ENCODE measurements around the gene OSBP2.
"Not testable (repeated sequence)": the region's sequence is repeated elsewhere in the genome, so short reads cannot be mapped to it uniquely, and the experiment has no call there.

OSBP2 gene

GRCh38 chr22:30763815-30764673 lies 69.4 kb downstream of the OSBP2 start:
- DNase-seq (ENCODE audit: low read depth), result no peak

DNA sequence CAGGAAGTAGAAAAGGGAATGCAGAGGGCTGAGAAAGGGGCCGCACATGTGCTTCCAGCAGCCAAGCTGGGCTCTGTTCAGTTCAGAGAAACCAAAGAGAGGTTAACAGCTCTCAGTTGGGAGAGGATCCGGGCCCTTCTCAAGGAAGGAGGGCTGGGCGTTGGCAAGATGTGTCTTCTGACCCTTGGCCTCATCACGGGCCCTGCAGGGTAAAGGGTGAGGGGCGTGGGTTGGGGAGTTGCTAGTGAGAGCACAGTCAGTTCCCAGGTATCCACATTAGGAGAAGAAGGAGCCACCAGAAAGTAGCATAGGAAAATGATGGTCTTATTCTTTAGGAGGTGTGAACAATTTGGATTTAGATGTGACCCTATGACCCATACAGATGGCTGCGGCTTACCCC lies 73.0 kb downstream of the OSBP2 start:
- no peak for DNase-seq (ENCODE audit: low read depth)

GRCh38 chr22:30770716-30771115 lies 76.0 kb downstream of the OSBP2 start:
- DNase-seq (ENCODE audit: low read depth), result no peak

- DNase-seq (ENCODE audit: low read depth), result no peak
Measured at GRCh38 chr22:30773919-30774318, 79.2 kb downstream of the OSBP2 start.

DNA sequence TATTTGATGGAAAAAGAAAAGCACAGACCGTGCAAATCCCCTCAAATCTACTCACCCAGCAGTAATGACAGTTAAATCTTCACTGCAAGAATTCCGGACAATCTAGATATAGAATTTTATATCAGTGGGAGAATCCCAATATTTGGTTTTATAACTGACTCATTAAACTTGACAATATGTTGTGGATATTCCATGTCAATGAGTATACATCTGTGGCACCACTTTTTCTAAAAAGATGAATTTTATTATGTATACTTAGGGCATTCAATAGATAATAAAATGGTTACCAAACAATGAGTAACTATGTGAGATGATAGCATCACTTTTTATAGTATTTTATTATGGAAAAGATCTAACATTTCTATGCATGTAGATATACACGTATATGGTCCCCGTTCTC lies 79.9 kb downstream of the OSBP2 start:
- DNase-seq (ENCODE audit: low read depth), result no peak

DNA sequence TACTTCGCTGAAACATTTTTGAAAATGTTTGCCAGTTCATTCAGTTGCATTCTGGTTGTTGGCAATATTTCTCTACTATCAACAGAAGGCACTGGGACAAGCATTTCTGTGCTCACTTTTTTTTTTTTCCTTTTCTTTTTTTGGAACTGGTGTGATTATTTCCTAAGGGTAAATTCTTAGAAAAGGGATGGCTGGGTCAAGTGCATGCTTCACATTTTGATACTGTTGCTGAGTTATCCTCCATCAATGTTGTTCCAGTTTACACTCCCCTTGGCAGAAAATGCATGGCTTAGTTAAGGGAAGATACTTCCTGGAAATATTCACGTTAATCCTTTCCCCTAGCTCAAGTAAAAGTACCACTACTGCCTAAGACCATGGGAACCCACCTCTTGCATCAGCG lies 81.8 kb downstream of the OSBP2 start:
- no peak for DNase-seq (ENCODE audit: low read depth)

DNA sequence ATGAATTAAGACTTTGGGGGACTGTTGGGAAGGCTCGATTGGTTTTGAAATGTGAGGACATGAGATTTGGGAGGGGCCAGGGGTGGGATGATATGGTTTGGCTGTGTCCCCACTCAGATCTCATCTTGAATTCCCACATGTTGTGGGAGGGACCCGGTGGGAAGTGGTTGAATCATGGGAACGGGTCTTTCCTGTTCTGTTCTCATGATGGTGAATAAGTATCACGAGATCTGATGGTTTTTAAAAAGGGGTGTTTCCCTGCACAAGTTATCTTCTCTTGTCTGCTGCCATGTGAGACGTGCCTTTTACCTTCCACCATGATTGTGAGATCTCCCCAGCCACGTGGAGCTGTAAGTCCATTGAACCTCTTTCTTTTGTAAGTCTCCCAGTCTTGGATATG lies 82.5 kb downstream of the OSBP2 start:
- DNase-seq (ENCODE audit: low read depth), result not testable (repeated sequence)

DNA sequence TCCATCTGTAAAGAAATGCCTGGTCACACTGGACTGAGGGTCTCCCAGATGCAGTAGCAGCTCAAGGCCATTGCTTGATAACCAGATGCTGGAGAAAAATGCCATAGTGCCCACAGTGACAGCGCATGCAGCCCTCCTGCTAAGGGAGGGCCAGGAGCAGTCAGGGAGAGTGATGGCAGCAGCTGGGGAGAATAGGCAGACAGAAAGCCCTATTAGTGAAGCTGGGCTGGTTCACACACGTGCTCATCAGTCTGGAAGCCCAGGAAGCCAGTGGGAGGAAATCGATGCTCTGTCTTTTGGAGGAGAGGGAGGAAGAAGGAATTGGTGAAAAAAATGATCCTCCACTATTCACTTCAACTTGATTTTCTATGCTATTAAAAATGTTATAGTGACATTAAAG lies 82.9 kb downstream of the OSBP2 start:
- DNase-seq (ENCODE audit: low read depth), result no peak

DNA sequence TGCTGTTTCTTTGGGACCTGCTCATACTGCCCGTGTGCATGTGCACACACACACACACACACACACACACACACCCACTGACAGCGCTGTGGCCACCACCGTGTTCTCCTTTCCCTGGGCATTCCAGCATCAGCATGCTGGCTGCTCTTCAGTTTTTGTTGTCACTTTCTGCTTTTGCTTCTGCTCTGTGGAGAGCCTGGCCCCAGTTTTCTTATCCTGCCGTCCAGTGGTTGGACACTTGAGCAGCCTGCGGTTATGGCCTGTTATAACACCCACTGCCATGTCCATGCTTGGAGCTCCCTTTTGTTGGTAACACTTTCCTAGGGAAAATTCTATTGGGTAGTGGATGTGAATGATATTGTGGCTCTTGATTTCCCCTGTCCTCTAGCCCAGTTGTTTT lies 83.6 kb downstream of the OSBP2 start:
- DNase-seq (ENCODE audit: low read depth), result no peak

DNA sequence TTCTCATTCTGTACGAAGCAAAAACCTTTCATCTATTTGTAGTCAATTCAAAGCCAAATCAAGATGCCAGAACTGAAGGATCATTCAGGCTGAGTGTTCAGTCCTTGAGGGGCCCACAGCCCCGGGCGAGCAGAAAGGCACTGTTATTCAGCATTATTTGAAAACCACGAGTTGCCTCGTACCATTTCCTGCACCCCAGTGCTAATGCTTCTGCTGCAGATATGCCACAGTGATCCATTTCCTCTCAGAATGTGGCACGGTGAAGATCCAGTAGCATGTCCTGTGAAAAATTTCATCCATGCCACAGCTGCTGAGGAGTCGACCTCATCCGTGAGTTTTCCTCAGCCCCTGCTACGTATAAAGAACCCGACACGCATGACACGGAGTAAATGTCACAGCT lies 85.4 kb downstream of the OSBP2 start:
- DNase-seq (ENCODE audit: low read depth), result no peak

DNA sequence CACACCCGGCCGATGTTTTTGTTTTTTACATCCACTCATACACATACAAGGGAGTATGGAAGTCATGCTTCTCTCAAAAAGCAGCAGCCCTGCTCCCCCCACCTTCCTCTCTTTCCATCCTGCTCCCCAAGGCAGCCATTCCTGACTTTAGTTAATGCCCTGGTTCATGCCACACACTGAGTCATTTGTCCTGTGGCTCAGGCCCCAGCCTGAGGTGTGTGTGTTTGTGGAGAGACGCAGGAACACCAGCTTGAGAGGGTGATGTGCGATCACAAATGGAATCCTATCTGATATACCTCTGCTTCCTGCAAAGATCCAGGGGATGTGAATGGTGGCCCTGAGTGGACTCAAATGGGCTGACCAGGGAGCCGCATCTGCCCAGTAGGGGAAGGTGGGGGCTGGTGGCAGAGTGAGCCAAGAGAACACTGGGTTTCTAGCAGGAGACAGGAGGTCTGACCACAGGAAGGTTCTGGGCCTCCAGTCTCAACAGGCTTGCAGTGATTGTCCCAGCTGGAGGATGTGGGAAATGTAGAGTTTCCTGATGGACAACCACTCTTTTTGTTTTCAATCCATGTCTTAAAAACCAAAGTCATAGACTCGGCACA lies 86.7 kb downstream of the OSBP2 start:
- DNase-seq (ENCODE audit: low read depth), result no peak

- DNase-seq (ENCODE audit: low read depth), result no peak
Measured at GRCh38 chr22:30782613-30783012, 87.9 kb downstream of the OSBP2 start.

DNA sequence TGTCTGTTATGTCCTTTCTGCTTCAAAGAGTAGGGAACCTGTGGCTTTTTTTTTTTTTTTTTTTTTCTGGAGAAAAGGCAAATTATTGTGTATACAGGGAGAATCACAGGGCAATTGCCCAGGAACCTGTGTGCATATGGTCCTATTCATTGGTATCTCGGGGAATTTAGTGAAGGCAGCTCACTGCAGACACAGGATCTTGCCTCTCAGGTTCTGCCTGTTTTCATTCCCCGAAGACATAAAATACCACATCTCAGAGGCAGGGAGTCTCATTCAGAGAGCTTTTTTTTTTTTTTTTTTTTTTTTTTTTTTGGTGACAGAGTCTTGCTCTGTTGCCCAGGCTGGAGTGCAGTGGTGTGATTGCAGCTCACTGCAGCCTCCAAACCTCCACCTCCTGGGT lies 88.3 kb downstream of the OSBP2 start:
- DNase-seq (ENCODE audit: low read depth), result no peak

GRCh38 chr22:30785527-30785926 lies 90.9 kb downstream of the OSBP2 start:
- DNase-seq (ENCODE audit: low read depth), result no peak

DNA sequence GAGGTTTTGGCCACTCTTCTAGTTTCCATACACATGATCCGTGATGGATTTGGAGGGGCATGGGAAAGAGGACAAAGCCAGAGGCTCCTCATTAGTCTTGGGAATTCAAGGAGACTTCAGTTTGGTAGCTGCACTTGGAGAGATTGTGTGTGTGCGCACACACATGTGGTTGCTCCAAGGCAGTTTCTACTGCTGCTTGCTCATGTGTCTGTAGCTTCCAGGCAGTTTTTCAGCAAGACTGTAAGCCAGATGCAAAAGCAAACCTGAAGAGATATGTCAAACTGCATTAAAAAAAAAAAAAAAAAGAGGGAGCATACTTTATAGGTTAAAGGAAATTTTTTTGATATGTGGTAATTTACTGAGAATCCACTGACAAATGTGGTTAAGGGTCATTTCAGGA lies 95.7 kb downstream of the OSBP2 start:
- no peak for DNase-seq (ENCODE audit: low read depth)

DNA sequence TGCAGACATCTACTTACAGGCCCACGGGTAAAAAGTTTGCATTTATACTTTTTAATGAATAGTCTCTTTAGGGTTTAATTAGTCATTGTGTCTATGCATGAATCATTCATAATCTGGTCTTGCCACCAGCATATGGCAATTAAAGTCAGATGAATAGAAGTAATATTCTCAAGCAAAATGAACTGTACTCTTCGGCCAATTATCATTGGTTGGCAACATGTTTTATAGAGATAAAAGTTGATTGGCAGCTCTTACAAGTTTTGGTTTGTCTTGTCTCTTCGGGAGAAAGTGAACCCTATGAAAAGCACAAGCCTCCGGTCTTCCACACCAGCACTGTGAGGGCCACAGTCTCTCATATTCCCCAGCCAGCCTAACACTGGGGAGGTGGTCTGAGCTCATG lies 97.8 kb downstream of the OSBP2 start:
- no peak for DNase-seq (ENCODE audit: low read depth)

DNA sequence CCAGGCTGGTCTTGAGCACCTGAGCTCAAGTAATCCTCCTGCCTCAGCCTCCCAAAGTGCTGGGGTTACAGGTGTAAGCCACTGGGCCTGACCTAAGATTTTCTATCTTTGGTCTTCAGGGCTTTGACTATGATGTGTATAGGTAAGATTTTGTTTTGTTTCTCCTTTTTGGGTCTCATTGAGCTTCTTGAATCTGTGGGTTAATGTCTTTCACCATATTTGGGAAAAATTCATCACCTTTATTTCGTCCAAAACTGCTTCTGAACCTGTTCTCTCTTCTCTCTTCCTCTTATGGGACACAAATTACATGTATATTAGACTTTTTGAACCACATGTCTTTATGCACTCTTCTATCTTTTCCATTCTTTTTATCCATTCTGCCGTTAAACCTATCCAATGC lies 100.4 kb downstream of the OSBP2 start:
- no peak for DNase-seq (ENCODE audit: low read depth)

GRCh38 chr22:30801695-30802094 lies 107.0 kb downstream of the OSBP2 start:
- no peak for DNase-seq (ENCODE audit: low read depth)

- peak; percentile 32 for DNase-seq (ENCODE audit: low read depth)
Measured at GRCh38 chr22:30802202-30803166, 107.8 kb downstream of the OSBP2 start.

- no peak for DNase-seq (ENCODE audit: low read depth)
Measured at GRCh38 chr22:30803679-30804078, 109.0 kb downstream of the OSBP2 start.

DNA sequence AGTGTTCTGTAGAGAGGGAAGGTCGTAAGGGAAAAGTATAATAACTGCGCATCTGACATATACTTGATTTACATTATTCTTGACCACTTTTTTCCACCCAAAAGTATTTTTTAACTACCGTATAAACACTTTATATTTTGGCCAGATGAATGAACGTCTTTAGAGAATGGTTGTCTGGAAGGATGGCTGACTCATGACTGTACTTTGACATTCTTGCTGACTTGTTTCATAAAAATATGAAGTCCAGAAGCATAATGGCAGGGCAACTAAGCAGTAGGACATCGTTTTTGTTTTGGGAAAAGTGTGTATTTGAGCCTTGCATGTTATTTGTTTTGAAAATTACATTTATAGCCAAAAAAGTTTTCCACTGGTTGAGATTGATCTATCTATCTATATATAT lies 110.0 kb downstream of the OSBP2 start:
- no peak for DNase-seq (ENCODE audit: low read depth)

GRCh38 chr22:30806391-30806861 lies 111.8 kb downstream of the OSBP2 start:
- no peak for DNase-seq (ENCODE audit: low read depth)

DNA sequence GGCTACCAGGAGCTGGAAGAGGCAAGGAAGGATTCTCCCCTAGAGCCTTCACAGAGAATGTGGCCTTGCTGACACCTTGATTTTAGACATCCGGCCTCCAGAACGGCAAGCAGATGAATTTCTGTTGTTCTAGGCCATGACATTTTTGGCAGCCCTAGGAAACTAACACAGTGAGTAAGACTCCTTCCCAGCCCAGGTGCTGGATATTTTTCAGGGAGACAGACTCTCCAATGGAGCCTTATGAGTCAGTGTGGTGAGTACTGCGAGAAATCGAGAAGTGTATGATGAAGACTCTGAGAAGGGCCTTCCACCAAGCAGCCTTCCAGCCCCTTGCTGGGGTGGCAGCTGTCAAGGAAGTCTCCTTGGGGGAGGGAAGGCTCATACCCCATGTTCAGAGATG lies 114.4 kb downstream of the OSBP2 start:
- no peak for DNase-seq (ENCODE audit: low read depth)
